ENCODE results near the gene MKNK2. TPM values are rescaled to one million over a fixed set of nuclear protein-coding genes. Genes with fewer than 3 reads are reported as not detected.
A peak's percentile ranks its signal among the peaks of the same experiment; 100 is the strongest.

MKNK2 gene
- total and polyA plus RNA-seq, 2 of the 13 experiments (the other 11 are each of a cell fraction or from before 2014, with no cell fraction given) = 44.9 to 112 TPM

GRCh38 chr19:2047449-2048103 lies 3.5 kb downstream of the MKNK2 start (continued):
- TF ChIP-seq RXRA (CRISPR knock-in tag; IDR thresholded peaks at IDR 0.05) = peak; percentile 86
- TF ChIP-seq ZNF263 (CRISPR knock-in tag; IDR thresholded peaks at IDR 0.05) = 0 out of 2 replicates have a peak, but pooled peaks have one; percentile 22
- no peak; the same call in 1 of the 2 replicates for TF ChIP-seq MAX (IDR thresholded peaks at IDR 0.05)
- TF ChIP-seq THRA (CRISPR knock-in tag; IDR thresholded peaks at IDR 0.05; ENCODE audit: borderline replicate concordance) = peak; percentile 53; the same call in 1 of the 2 replicates
- TF ChIP-seq TFAP4 (IDR thresholded peaks at IDR 0.05; ENCODE audit: borderline replicate concordance, low read depth) = peak; percentile 15; the same call in 1 of the 2 replicates
- no peak for TF ChIP-seq SMARCE1 (IDR thresholded peaks at IDR 0.05; ENCODE audit: borderline replicate concordance)
- peak; percentile 79 for TF ChIP-seq NR2F6 (IDR thresholded peaks at IDR 0.05)
- peak; percentile 87 for TF ChIP-seq NR2F6 (CRISPR knock-in tag; IDR thresholded peaks at IDR 0.05)
- peak; percentile 57 for TF ChIP-seq ZNF687 (CRISPR knock-in tag; IDR thresholded peaks at IDR 0.05)
- no peak for TF ChIP-seq RBAK (CRISPR knock-in tag; IDR thresholded peaks at IDR 0.05)
- peak; percentile 93 for TF ChIP-seq HNRNPL (IDR thresholded peaks at IDR 0.05; ENCODE audit: low read depth, low read length)
- TF ChIP-seq ZZZ3 (CRISPR knock-in tag; IDR thresholded peaks at IDR 0.05; ENCODE audit: borderline replicate concordance) = no peak
- peak; percentile 48 for TF ChIP-seq ARID5B (CRISPR knock-in tag; IDR thresholded peaks at IDR 0.05)
- TF ChIP-seq EP300 (IDR thresholded peaks at IDR 0.05; ENCODE audit: low read depth in 2 of 2, low read length in 2 of 2) = peak in 1 of 2 experiments; percentile 44; a peak in 1 of 4 replicates
- no peak for TF ChIP-seq EP300 (CRISPR knock-in tag; IDR thresholded peaks at IDR 0.05; ENCODE audit: borderline replicate concordance)
- TF ChIP-seq JUNB (CRISPR knock-in tag; IDR thresholded peaks at IDR 0.05; ENCODE audit: borderline replicate concordance) = peak; percentile 73; the same call in 1 of the 2 replicates
- no peak for TF ChIP-seq ZNF747 (CRISPR knock-in tag; IDR thresholded peaks at IDR 0.05; ENCODE audit: borderline replicate concordance)
- no peak for TF ChIP-seq EED (CRISPR knock-in tag; IDR thresholded peaks at IDR 0.05)
- TF ChIP-seq ZSCAN20 (CRISPR knock-in tag; IDR thresholded peaks at IDR 0.05; ENCODE audit: borderline replicate concordance) = no peak

All from HepG2 (cell line).